DND-41 (cell line): Measurements from ENCODE around the gene PDCD10.

Source experiments
- ATAC-seq: fragments of 200-7000 bp; cut with Tn5 transposase; 3 replicates; pipeline ENCODE4 v1.9.1; 2021; ENCODE audit warnings: low read depth; ENCODE audit not compliant: insufficient read depth
- DNase-seq: peaks from one replicate; pipeline ENCODE4 v3.0.0-alpha.2; 2020
- H2AFZ ChIP-seq: 2 replicates; pipeline ENCODE4 v1.6.0; 2012; ENCODE audit warnings: low read depth, low read length
- H3K27ac ChIP-seq: 2 replicates; pipeline ENCODE4 v1.5.1; 2012; ENCODE audit warnings: low read length, inconsistent platforms
- H3K27me3 ChIP-seq: fragments of 200-600 bp; sonication (generic); 2 replicates; pipeline ENCODE4 v1.6.0; 2012; ENCODE audit warnings: low read length, mild to moderate bottlenecking, inconsistent platforms; ENCODE audit not compliant: insufficient read depth, poor library complexity
- H3K36me3 ChIP-seq: 2 replicates; pipeline ENCODE4 v1.5.1; 2012; ENCODE audit warnings: low read length, inconsistent platforms; ENCODE audit not compliant: insufficient read depth
- H3K4me1 ChIP-seq: 2 replicates; pipeline ENCODE4 v1.5.1; 2012; ENCODE audit warnings: mild to moderate bottlenecking, low read length; ENCODE audit not compliant: insufficient read depth
- H3K4me2 ChIP-seq: 2 replicates; pipeline ENCODE4 v1.6.0; 2012; ENCODE audit warnings: mild to moderate bottlenecking, moderate library complexity, low read length, inconsistent platforms; ENCODE audit not compliant: insufficient read depth
- H3K4me3 ChIP-seq, 2 experiments: fragments of 200-600 bp in 1 of 2; shearing (Covaris generic) in 1 of 2; 2 replicates each; pipeline ENCODE4 v1.5.1; 2012 to 2016; ENCODE audit warnings: inconsistent platforms in 2 of 2, low read length in 2 of 2, mild to moderate bottlenecking in 2 of 2, low read depth in 1 of 2, moderate library complexity in 1 of 2
- H3K79me2 ChIP-seq: 2 replicates; pipeline ENCODE4 v1.6.0; 2012; ENCODE audit warnings: low read length, inconsistent platforms; ENCODE audit not compliant: insufficient read depth
- H3K9ac ChIP-seq: 2 replicates; pipeline ENCODE4 v1.6.0; 2012; ENCODE audit warnings: low read depth, mild to moderate bottlenecking, inconsistent platforms, low read length, moderate library complexity
- H3K9me3 ChIP-seq: 2 replicates; pipeline ENCODE4 v1.5.1; 2012; ENCODE audit warnings: low read length, moderate library complexity, mild to moderate bottlenecking, inconsistent platforms; ENCODE audit not compliant: insufficient read depth, severe bottlenecking
- H4K20me1 ChIP-seq: 2 replicates; pipeline ENCODE4 v1.6.0; 2012; ENCODE audit warnings: low read length; ENCODE audit not compliant: insufficient read depth
- CTCF ChIP-seq: IDR thresholded peaks from 2 replicates; pipeline ENCODE4 v1.5.1; 2012; ENCODE audit warnings: borderline replicate concordance, low read length, moderate library complexity, mild to moderate bottlenecking; ENCODE audit not compliant: poor library complexity, severe bottlenecking; ENCODE audit errors: extremely low read depth
- EZH2 ChIP-seq: IDR thresholded peaks from 3 replicates; pipeline ENCODE4 v1.6.1; 2012; ENCODE audit warnings: borderline replicate concordance, low read depth, mild to moderate bottlenecking, moderate library complexity, low read length, inconsistent platforms; ENCODE audit not compliant: severe bottlenecking

Gene PDCD10

GRCh38 chr3:167671878-167672427, 62.7 kb downstream of the PDCD10 start:
- Histone ChIP-seq H3K4me3 (no peak overlapping the region), H3K9ac (no peak overlapping the region), H3K4me2 (no peak overlapping the region), H3K27ac (no peak overlapping the region), H3K79me2 (no peaks in the 10 kb centered on the region), H3K4me1 (no peaks in the 10 kb centered on the region), H4K20me1 (no peaks in the 10 kb centered on the region), H3K27me3 (no peaks in the 10 kb centered on the region), H2AFZ (no peak overlapping the region), H3K36me3 (peaks cover 27% of the 10 kb centered on the region), H3K9me3 (peaks cover 9% of the 10 kb centered on the region)
- no peak for TF ChIP-seq EZH2
- no peak for TF ChIP-seq CTCF
- ATAC-seq = no peak
- DNase-seq = no peak

DNA sequence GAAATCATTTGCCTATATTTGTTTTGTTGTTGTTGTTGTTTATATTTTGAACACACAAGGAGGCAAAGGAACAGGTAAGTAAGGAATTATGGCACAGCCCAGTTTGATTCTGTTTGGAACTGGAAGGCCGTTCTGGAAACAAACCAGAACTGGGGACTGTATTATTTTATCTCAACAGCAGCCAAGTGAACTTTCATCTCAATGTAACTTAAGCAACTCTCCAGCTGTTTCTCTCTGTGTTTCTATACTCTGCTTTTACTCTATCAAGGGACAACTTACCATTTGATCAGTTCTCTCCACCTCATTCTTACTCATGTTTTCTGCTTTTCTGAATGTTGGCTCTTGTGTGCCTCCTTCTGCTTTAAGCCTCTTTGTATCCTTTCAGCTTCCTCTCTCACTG, 65.0 kb downstream of the PDCD10 start:
- no peaks in the 10 kb centered on the region for H3K9me3 ChIP-seq
- H3K4me2 ChIP-seq = no peak overlapping the region
- H4K20me1 ChIP-seq = no peaks in the 10 kb centered on the region
- no peak overlapping the region for H3K4me3 ChIP-seq
- H3K9ac ChIP-seq = no peak overlapping the region
- H3K79me2 ChIP-seq = no peaks in the 10 kb centered on the region
- TF ChIP-seq CTCF (no peak), EZH2 (no peak)
- no peaks in the 10 kb centered on the region for H3K27me3 ChIP-seq
- no peak overlapping the region for H2AFZ ChIP-seq
- no peak for DNase-seq
- H3K36me3 ChIP-seq = peaks cover 8% of the 10 kb centered on the region; the same call in 1 of the 2 replicates
- H3K4me1 ChIP-seq = no peaks in the 10 kb centered on the region
- H3K27ac ChIP-seq = no peak overlapping the region
- ATAC-seq = no peak

- H3K4me3 ChIP-seq = no peak overlapping the region
- H3K9me3 ChIP-seq = no peaks in the 10 kb centered on the region
- no peak for ATAC-seq
- no peaks in the 10 kb centered on the region for H3K27me3 ChIP-seq
- no peak overlapping the region for H3K4me2 ChIP-seq
- no peak for DNase-seq
- H3K9ac ChIP-seq = no peak overlapping the region
- no peaks in the 10 kb centered on the region for H3K79me2 ChIP-seq
- no peak for TF ChIP-seq EZH2
- TF ChIP-seq CTCF = no peak
- no peak overlapping the region for H3K27ac ChIP-seq
- no peaks in the 10 kb centered on the region; the same call in 1 of the 2 replicates for H3K36me3 ChIP-seq
- H2AFZ ChIP-seq = no peak overlapping the region
- no peaks in the 10 kb centered on the region for H4K20me1 ChIP-seq
- H3K4me1 ChIP-seq = no peaks in the 10 kb centered on the region
Measured at GRCh38 chr3:167668651-167669050, 66.0 kb downstream of the PDCD10 start.
